GM06990 (cell line): ENCODE data around the gene DNAJC12.
"Not testable (repeated sequence)": the region's sequence is repeated elsewhere in the genome, so short reads cannot be mapped to it uniquely, and the experiment has no call there.

Source experiments
- DNase-seq: peaks from one replicate; pipeline ENCODE4 v3.0.0-alpha.2; 2011; ENCODE audit not compliant: insufficient read length; ENCODE audit errors: extremely low read depth
- H3K27me3 ChIP-seq: replicated peaks from 2 replicates; pipeline ENCODE4 v1.6.0; 2011; ENCODE audit warnings: low read length; ENCODE audit not compliant: control insufficient read depth, insufficient read depth
- H3K36me3 ChIP-seq: 2 replicates; pipeline ENCODE4 v1.5.1; 2011; ENCODE audit warnings: low read length; ENCODE audit not compliant: control insufficient read depth, insufficient read depth
- H3K4me3 ChIP-seq: replicated peaks from 2 replicates; pipeline ENCODE4 v1.5.1; 2011; ENCODE audit warnings: low read depth, mild to moderate bottlenecking, control low read depth, low read length
- CTCF ChIP-seq: IDR thresholded peaks from 2 replicates; pipeline ENCODE4 v1.5.1; 2011; ENCODE audit warnings: low read length, control low read depth, mild to moderate bottlenecking, inconsistent platforms; ENCODE audit not compliant: insufficient read depth, poor library complexity, severe bottlenecking

The DNAJC12 gene

GRCh38 chr10:67763499-67764011, 74.4 kb downstream of the DNAJC12 start:
- no peak for TF ChIP-seq CTCF
- DNase-seq, result peak; percentile 80
- Histone ChIP-seq H3K4me3 (peak overlapping the region; percentile 78), H3K36me3 (no peaks in the 10 kb centered on the region), H3K27me3 (no peaks in the 10 kb centered on the region)

DNA sequence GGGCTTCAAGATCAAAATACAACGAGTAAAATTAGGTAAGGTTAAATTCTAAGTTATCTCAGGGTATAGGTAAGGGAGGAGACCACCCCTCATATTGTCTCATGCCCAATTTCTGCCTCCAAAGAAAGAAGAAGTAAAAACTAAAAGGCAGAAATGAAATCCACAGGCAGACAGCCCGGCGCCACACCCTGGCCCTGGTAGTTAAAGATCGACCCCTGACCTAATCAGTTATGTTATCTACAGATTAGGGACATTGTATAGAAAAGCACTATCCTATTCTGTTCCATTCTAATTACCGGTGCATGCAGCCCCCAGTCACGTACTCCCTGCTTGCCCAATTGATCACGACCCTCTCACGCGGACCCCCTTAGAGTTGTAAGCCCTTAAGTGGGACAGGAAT, 75.4 kb downstream of the DNAJC12 start:
- not testable (repeated sequence) for H3K27me3 ChIP-seq, H3K4me3 ChIP-seq, DNase-seq, H3K36me3 ChIP-seq

DNA sequence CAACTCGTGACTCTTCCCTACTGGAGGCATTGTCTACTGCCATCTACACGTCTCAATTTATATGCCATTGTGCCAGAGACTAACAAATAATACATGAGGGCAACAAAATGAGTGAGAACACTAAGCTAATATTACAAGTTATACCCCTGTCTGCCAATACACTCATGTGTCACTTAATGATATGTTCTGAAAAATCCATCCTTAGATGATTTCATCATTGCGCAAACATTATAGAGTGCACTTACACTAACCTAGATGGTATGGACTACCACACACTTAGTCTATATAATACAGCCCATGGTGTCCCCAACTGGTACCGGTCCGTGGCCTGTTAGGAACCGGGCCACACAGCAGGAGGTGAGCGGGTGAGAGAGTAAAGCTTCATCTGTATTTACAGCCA, 77.7 kb downstream of the DNAJC12 start:
- TF ChIP-seq CTCF, result no peak
- H3K36me3 ChIP-seq, result no peaks in the 10 kb centered on the region
- DNase-seq, result no peak
- no peaks in the 10 kb centered on the region for H3K27me3 ChIP-seq
- no peak overlapping the region for H3K4me3 ChIP-seq
